GM12875 (cell line): ENCODE data around the gene MS4A6E.

Experiments
- H3K4me3 ChIP-seq: one replicate; pipeline ENCODE4 v1.5.1; 2011; ENCODE audit warnings: low read depth, low read length, control low read depth
- CTCF ChIP-seq: IDR thresholded peaks from 2 replicates; pipeline ENCODE4 v1.5.1; 2011; ENCODE audit warnings: low read depth, mild to moderate bottlenecking, control low read depth, inconsistent platforms, low read length, moderate library complexity, borderline replicate concordance; ENCODE audit not compliant: insufficient read depth

The MS4A6E gene

GRCh38 chr11:60347084-60347797 is 20.2 kb downstream of the MS4A6E start:
- no peak for TF ChIP-seq CTCF
- no peak overlapping the region for H3K4me3 ChIP-seq

GRCh38 chr11:60348116-60348515 is 21.1 kb downstream of the MS4A6E start:
- no peak overlapping the region for H3K4me3 ChIP-seq
- TF ChIP-seq CTCF: peak; percentile 50; the same call in 1 of the 2 replicates

DNA sequence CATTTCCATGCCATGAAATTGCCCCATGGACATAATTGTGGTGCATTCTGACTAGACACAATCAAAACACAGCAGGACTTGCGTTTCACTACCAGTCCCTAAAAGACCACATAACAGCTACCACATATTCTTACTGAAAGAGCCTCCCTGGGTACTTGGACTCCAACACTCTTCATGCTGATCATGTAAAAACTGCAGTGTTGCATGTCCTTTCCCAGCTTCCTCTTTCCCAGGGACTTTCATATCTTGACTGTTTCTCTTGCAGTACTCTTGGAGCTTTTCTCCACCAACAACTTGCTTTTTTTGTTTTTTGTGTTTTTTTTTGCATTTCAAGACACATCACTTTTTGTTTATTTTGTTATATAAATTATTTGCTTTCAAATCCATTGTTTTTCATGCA is 22.9 kb downstream of the MS4A6E start:
- no peak overlapping the region for H3K4me3 ChIP-seq
- no peak for TF ChIP-seq CTCF

DNA sequence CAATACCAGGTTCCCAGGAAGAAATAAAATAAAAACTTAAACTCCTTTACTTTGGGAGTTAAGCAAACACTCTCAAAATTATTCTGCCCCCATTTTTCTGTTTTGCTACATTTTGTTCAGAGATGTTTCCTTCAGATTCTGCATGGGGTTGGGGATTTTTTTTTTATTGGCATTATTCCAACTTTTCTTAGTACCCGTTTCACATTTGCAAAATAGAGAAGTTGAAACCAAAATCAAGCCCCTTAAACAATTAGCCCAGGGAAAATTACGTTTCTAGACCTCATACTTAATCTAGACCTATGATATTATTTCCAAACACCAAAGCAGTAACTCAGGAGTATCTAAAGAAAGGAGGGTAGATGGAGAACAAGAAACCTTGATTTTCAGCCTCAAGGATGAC is 30.7 kb downstream of the MS4A6E start:
- TF ChIP-seq CTCF: no peak
- H3K4me3 ChIP-seq: no peak overlapping the region

DNA sequence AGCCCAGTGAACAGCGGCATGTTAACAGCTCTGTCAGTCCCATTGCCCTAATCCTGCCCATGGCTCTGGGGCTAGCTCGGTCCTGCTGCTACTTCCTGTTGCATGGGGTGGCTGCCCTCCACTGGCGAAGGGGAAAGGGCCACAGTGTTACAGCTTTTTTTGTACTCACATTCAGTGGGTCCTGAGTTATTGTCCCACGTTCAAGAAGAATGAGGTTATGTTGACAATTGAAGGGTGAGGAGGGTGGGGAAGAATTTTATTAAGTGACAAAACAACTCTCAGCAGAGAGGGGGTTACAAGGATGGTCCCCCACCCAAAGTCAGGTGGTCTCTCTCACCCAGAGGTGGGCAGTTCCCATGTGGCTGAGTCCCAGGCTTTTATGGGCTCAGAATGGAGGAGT is 33.6 kb downstream of the MS4A6E start:
- TF ChIP-seq CTCF: no peak
- no peak overlapping the region for H3K4me3 ChIP-seq

GRCh38 chr11:60362241-60362640 is 35.2 kb downstream of the MS4A6E start:
- H3K4me3 ChIP-seq: no peak overlapping the region
- no peak for TF ChIP-seq CTCF
